Measurements from ENCODE around the gene ENTPD8.

The ENTPD8 gene

DNA sequence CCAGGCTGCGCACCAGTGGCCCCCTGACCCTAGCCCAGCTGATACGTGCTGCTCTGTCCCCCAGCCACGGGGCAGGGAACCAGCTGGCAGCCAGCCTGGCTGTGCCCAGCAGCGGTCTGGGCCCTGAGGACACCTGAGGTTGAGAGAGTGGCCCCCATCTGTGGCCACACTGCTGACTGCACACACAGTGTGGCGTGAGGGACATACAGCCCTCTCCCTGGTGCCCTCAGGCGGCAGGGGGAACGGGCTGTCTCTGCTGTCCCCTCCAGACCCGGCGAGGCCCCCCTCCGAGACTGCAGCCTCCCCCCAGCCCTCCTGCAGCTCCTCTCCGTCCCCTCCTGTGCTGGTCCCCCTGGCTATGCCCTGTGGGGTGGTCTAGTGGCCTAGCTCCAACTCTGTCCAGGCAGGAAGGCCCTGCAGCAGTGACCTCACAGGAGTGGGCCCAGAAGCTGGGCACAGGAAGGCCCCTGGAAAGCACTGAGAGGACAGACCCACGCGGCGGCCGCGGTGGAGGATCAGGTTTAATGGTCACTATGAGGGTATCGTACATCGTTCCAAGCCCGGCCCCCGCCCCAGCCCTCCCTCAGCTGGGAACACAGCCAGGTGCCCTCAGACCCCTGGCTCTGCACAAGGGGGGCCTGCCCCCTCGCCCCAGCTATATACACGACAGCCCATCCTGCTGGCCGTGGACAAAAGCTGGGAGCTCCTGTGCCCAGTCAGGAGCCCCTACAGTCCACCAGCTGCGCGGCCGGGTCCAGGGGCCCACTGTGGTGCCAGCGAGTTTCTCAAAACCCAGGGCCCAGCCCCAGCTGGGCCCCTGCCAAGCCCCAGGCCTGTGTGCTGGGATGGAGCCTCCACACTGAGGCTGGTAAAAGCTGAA is 6.8 kb upstream of the ENTPD8 start:
- no peak for DNase-seq (ENCODE audit: low spot score)

GRCh38 chr9:137446851-137447471 is 5.8 kb upstream of the ENTPD8 start:
- DNase-seq (ENCODE audit: low spot score): no peak

DNA sequence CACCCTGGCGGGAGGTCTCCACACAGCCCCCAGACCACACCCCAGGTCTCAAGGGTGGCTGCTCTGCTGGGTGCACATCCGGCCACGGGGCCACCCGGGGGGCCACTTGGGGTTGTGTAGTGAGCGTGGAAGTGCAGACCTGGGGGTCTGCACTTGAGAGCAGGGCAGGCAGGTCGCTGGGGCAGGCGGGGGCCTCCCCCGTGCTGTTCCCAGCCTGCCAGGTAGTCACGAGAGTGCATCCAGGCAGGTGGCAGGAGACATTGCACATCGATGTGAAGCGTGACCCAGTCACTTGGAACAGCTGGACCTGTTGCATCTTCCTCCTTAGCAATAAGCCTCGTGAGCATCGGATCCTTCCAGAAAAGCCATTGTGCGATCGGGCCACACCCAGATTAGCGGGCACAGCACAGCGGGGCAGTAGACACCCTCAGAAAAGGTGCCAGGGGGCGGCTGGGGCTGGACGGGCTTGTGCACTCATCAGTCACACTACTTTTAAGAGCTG is 4.8 kb upstream of the ENTPD8 start:
- DNase-seq (ENCODE audit: low spot score): no peak

GRCh38 chr9:137445275-137445807 is 4.2 kb upstream of the ENTPD8 start:
- peak; percentile 91 for DNase-seq (ENCODE audit: low spot score)

GRCh38 chr9:137444106-137444790 is 3.1 kb upstream of the ENTPD8 start:
- no peak for DNase-seq (ENCODE audit: low spot score)

- DNase-seq (ENCODE audit: low spot score): no peak
Observed at GRCh38 chr9:137441935-137442321, 771 bp upstream of the ENTPD8 start.

DNA sequence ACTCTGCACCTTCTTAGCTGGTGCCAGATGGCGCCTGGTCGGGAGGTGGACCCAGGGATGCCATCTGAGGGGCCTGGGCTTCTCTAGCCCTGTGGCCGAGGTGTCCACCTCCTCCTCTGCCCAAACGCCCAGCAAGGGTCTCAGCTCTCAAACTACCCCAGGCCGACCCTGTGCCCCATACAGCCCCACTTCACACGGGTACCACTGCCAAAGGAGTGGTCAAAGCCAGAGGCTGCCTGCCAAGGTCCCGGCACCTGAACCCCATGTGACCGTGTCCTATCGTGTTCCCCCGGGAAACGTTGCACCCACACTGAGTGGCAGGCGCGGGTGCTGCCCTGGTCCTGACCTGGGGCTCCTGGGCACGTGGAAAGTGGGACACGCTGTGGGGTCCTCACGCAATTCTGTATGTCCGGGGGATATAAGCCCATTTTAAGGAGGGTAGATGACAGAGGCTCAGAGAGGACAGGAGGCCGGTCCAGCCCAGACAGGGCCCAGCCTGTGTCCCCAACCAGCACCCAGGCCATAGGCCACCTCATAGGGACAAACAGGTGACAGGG is 1.9 kb downstream of the ENTPD8 start:
- DNase-seq (ENCODE audit: low spot score): no peak

GRCh38 chr9:137438591-137439157 is 2.5 kb downstream of the ENTPD8 start:
- no peak for DNase-seq (ENCODE audit: low spot score)

DNA sequence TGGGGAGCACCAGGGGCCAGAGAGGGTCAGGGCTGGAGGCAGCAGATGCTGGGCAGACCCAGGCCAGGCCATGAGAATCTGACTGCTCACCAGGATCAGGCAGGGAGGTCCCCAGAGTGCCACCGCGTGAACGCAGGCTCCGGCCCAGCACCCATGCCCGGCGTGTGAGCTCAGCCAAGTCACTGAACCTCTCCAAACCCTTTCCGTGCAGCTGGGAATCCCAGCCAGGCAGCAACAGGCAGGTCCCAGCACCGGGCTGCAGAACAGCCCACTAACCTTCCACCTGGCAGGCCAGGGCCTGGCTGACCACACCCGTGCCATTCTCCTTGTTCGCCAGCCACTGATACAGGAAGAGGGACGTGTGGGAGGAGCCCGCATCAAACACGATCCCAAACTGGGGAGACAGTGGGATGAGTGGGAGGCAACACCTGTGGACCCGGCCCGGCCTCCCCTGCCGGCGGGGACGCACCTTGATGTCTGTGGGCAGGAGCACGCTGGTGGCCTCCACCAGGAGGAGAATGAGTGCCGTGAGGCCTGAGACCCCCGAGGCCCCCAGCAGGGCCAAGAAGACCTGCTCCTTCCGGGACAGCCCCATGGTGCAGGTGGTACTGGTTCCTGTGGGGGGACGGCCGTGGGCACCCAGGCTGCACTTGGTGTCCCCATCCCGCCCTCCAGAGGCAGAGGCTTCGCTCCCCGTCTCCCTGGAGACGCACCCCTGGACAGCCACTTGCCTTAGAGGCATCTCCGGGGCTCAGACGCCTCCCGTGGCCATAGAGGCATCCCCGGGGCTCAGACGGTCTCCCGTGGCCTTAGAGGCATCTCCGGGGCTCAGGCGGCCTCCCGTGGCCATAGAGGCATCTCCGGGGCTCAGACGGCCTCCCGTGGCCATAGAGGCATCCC is 3.2 kb downstream of the ENTPD8 start:
- no peak for DNase-seq (ENCODE audit: low spot score)

GRCh38 chr9:137436761-137437600 is 4.2 kb downstream of the ENTPD8 start:
- DNase-seq (ENCODE audit: low spot score): no peak

- peak; percentile 78 for DNase-seq (ENCODE audit: low spot score)
Observed at GRCh38 chr9:137435980-137436760, 5.0 kb downstream of the ENTPD8 start.

DNA sequence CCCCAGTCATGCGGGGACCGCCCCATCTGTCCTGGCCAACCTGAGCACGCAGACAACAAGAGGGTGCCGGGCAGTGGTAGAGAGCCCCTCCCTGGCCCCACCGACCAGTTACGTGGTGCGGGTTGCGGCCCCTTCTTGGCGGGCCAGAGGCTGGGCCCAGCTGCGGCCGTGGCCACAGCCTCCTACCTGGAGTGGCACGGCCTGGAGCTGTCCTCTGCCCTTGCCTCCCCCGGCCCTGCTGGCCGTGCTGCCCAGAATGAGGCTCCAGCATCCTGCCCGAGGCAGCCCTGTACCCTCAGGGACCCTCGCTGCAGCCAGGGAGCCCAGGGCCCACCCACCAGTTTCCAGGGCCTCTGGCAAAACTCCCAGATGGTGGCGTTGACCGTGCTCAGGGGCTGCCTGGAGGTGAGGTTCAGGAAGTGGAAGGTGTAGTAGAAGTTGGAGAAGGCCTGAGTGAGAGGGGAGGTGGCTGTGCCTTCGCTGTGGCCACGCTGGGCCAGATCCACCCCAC is 5.7 kb downstream of the ENTPD8 start:
- no peak for DNase-seq (ENCODE audit: low spot score)

DNA sequence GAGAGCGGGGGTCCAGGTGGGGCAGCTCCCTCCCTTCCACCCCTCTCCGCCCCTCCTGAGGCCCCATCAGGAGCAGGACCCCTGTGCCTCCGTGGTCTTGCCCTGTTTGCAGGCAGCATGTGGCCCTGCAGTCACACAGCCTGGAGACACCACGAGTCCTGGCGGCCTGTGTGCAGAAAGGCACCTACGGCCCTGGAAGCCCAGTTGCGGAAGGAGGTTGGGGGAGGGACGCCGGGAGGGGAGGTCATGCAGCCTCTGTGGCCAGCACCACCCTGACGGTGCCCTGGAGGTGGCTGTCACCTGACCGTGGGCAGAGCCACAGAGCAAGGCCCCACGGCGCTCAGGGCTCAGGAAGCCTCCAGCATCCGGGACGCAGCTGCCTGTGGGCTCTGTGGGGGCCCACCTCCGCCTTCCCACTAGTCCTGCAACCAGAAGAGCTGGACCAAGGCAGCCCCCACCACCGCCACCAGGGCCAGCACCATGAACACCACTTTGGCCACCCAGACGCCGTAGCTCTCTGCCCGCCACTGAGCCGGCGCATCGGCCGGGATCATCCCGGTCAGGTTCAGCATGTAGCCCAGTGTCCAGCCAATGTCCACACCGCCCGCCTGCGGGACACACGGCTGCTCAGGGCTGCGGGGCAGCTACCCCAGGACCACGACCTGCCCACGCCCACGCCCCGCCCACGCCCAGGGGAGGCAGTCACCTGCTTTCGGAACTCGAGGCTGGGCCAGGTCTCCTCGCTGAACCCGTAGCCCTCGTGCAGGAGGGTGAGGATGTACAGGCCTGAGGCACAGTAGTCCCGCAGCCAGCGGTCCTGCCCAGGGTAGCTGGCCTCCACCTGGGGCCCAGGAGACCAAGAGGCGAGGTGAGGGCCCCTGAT is 6.4 kb downstream of the ENTPD8 start:
- no peak for DNase-seq (ENCODE audit: low spot score)

DNA sequence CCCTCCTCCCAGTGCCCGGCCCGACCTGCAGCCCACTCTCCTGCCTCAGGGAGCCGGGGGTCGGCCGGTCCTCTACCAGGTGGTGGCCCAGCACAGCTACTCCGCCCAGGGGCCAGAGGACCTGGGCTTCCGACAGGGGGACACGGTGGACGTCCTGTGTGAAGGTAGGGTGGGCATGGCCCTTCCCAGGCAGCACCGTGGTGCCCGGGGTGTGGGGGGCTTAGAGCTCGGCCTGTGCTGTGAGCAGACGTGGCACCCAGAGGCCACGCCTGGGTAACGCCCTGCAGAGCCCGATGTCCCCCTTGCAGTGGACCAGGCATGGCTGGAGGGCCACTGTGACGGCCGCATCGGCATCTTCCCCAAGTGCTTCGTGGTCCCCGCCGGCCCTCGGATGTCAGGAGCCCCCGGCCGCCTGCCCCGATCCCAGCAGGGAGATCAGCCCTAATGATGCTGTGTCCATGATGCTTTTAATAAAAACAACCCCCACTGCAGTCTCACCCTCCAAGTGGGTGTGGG is 7.2 kb downstream of the ENTPD8 start:
- DNase-seq (ENCODE audit: low spot score): no peak

DNA sequence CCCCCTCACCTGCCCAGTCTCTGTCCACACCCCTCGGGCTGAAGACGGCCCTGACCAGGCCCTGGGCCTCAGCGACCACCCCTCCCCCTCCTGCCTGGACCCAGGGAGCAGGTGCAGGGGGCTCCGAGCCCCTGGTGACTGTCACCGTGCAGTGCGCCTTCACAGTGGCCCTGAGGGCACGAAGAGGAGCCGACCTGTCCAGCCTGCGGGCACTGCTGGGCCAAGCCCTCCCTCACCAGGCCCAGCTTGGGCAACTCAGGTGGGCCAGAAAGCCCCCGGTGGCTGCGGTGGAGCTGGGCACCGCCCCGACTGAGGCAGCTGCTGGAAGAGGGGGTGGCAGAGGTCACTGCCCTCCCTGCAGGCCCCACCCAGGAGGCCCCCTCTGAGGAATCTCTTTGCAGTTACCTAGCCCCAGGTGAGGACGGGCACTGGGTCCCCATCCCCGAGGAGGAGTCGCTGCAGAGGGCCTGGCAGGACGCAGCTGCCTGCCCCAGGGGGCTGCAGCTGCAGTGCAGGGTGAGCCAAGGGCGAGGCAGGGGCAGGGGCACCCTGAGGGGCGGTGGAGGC is 7.7 kb downstream of the ENTPD8 start:
- no peak for DNase-seq (ENCODE audit: low spot score)

- no peak for DNase-seq (ENCODE audit: low spot score)
Observed at GRCh38 chr9:137432687-137433348, 8.3 kb downstream of the ENTPD8 start.
